ENCODE results near the gene SLC6A12.

SLC6A12 gene

GRCh38 chr12:215116-215515, 1.2 kb upstream of the SLC6A12 start:
- peak in 2 of 4 experiments; percentile 11 to 20 for DNase-seq

- peak in 3 of 4 experiments; percentile 37 to 58 (median 41) for DNase-seq
Observed at GRCh38 chr12:213527-213932, 427 bp downstream of the SLC6A12 start.

GRCh38 chr12:212715-213526, 1.0 kb downstream of the SLC6A12 start:
- DNase-seq: peak; percentile 24 to 75 (median 30)

- DNase-seq: peak; percentile 63 to 85 (median 76)
Observed at GRCh38 chr12:212415-212714, 1.6 kb downstream of the SLC6A12 start.

- DNase-seq: peak in 3 of 4 experiments; percentile 32 to 42 (median 34)
Observed at GRCh38 chr12:211639-212414, 2.1 kb downstream of the SLC6A12 start.

GRCh38 chr12:211142-211465, 2.9 kb downstream of the SLC6A12 start:
- no peak for DNase-seq

GRCh38 chr12:210277-211141, 3.4 kb downstream of the SLC6A12 start:
- no peak for DNase-seq

GRCh38 chr12:209851-210250, 4.1 kb downstream of the SLC6A12 start:
- DNase-seq: no peak

GRCh38 chr12:209246-209645, 4.7 kb downstream of the SLC6A12 start:
- DNase-seq: no peak

- DNase-seq: no peak
Observed at GRCh38 chr12:208813-209212, 5.1 kb downstream of the SLC6A12 start.

GRCh38 chr12:207804-208203, 6.2 kb downstream of the SLC6A12 start:
- DNase-seq: no peak

GRCh38 chr12:206746-207440, 7.1 kb downstream of the SLC6A12 start:
- DNase-seq: no peak

- DNase-seq: no peak
Observed at GRCh38 chr12:205026-205425, 8.9 kb downstream of the SLC6A12 start.

- DNase-seq: no peak
Observed at GRCh38 chr12:204261-204678, 9.7 kb downstream of the SLC6A12 start.

GRCh38 chr12:203462-204260, 10.3 kb downstream of the SLC6A12 start:
- DNase-seq: peak in 2 of 4 experiments; percentile 47 to 60

GRCh38 chr12:203074-203461, 10.9 kb downstream of the SLC6A12 start:
- no peak for DNase-seq

GRCh38 chr12:202081-202731, 11.8 kb downstream of the SLC6A12 start:
- DNase-seq: no peak

- DNase-seq: no peak
Observed at GRCh38 chr12:201361-201760, 12.6 kb downstream of the SLC6A12 start.

- DNase-seq: no peak
Observed at GRCh38 chr12:198705-199104, 15.3 kb downstream of the SLC6A12 start.

GRCh38 chr12:197911-198695, 15.9 kb downstream of the SLC6A12 start:
- DNase-seq: no peak

All from suppressor macrophage (primary cell).